Measurements from ENCODE around the gene EFHB.

DNA sequence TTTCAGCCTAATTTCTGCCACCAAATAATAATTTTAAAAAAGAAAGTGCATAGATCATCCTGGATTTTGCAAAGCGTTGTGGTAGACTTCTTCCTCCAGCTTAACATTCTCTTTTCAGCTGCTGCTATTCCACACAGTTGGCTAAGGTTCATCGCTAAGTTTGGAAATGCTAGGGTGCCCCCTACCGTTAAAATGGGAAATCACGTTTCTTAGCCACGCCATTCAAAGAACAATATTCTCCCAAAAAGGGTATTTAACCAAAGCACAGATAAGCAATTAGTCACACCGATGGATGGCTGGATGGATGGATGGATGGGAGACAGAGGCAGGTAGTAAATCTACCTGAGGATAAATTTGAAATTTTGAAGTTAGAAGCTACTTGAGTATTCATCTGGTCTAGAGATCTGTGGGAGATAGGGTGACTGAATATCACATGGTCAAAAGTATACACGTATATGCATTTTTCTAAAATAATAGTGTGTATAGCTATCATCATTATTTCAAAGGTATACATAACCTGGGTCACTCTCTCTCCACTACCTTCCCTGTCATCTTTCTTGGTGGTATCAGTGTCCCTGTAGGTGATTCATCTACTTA is 67.2 kb downstream of the EFHB start:
- TF ChIP-seq, protein P1, sequence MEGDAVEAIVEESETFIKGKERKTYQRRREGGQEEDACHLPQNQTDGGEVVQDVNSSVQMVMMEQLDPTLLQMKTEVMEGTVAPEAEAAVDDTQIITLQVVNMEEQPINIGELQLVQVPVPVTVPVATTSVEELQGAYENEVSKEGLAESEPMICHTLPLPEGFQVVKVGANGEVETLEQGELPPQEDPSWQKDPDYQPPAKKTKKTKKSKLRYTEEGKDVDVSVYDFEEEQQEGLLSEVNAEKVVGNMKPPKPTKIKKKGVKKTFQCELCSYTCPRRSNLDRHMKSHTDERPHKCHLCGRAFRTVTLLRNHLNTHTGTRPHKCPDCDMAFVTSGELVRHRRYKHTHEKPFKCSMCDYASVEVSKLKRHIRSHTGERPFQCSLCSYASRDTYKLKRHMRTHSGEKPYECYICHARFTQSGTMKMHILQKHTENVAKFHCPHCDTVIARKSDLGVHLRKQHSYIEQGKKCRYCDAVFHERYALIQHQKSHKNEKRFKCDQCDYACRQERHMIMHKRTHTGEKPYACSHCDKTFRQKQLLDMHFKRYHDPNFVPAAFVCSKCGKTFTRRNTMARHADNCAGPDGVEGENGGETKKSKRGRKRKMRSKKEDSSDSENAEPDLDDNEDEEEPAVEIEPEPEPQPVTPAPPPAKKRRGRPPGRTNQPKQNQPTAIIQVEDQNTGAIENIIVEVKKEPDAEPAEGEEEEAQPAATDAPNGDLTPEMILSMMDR (IDR thresholded peaks at IDR 0.05) = peak; percentile 71 to 75 (median 74)
- TF ChIP-seq POLR2A (IDR thresholded peaks at IDR 0.05) = no peak

Measured in right lobe of liver (tissue), 4 donors.